DMS 273 treated with DMSO at 0.1 percent for 48 hours (cell line): ENCODE results near the gene PAF1.
A peak's percentile ranks its signal among the peaks of the same experiment; 100 is the strongest.

Experiments
- DNase-seq: peaks from one replicate; lab custom pipeline; 2025; lab: John Stamatoyannopoulos, UW

The PAF1 gene

GRCh38 chr19:39390751-39391437, at the start of gene PAF1, which contains the start of gene MED29:
Gene PAF1, minus strand, starts transcription at chr19:39391106. Its CDS starts 242 bp downstream, at chr19:39390864.
Gene MED29, plus strand, starts transcription at chr19:39391378. Its CDS starts 45 bp downstream, at chr19:39391423.
- DNase-seq = peak; percentile 99

DNA sequence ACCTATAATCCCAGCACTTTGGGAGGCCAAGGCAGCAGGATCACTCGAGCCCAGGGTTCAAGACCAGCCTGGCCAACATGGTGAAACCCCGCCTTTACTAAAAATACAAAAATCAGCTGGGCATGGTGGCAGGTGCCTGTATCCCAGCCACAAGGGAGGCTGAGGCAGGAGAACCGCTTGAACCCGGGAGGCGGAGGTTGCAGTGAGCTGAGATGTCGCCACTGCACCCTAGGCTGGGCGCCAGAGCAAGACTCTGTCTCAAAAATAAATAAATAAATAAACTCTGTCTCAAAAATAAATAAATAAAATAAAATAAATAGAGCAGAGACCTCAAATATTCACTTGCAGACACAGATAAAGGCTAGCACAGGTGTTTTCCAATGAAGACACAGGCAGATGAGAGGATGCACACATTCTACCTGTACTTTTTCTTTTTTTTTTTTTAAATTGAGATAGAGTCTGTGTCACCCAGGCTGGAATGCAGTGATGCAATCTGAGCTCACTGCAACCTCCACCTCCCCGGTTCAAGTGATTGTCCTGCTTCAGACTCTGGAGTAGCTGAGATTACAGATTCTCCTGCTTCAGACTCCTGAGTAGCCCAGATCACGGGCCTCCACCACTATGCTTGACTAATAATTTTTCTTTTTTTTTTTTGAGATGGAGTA, 47.5 kb upstream of the PAF1 start:
- no peak for DNase-seq

DNA sequence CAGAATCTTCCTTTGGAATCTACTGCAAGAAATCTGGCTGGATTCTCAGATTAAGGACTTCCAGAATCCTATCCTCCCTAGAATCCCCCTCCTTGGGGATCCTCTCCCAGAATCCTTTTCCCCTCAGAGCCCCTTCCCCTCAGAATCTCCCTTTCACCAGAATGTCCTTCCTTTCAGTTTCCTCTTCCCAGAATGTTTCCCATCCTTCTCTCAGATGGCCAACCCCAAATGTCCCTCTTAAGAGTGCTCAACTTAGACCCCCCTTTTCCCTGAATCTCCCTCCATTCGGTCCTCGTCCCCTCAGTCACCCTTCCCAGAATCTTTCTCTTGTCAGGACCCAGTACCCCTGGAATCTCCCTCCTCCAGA, 45.4 kb upstream of the PAF1 start:
- DNase-seq = no peak

DNA sequence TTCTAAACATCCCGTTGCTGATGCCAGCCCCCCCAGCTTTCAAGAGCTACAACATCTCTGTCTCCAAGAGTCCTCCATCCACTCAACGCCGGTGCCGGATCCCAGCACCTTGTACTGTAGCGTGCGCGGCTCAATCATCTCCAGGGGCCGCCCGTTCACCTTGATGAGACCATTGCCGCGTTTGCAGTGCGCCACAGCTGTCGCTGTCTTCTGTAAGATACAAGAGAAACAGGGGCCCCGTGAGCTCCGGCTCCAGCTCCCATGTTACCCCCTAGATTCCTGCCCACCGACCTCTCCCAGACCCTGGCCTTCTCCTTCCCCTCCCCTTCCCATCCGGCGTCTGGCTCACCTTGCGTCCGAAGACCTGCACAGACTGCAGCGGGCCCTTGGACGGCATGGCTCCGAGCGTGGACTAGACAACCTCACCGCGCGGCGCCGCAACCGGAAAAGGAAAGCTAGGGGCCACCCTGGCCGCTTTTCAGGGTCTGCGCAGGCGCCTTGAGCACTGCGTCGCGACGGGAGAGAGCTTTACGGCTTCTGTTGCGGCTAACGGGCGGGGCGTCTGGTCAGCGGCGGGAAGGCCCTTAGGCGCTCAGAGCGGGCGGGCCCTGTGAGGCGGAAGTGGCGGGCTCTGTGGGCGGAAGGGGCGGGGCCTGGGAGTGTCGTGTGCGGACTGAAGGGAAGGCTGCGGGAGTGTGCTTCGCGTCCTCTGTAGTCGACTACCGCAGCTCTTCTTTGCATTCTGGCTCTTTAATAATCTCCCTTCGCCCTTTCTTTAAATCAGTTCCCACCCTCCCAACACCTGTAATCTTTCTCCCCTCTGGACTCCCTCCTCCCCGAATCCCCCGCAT, 44.8 kb upstream of the PAF1 start, which contains the start of gene RPS16:
Gene RPS16, minus strand, starts transcription at position 451 of the 851 bp plus-strand sequence. Its CDS starts 54 bp downstream, at position 397.
- DNase-seq = peak; percentile 93

DNA sequence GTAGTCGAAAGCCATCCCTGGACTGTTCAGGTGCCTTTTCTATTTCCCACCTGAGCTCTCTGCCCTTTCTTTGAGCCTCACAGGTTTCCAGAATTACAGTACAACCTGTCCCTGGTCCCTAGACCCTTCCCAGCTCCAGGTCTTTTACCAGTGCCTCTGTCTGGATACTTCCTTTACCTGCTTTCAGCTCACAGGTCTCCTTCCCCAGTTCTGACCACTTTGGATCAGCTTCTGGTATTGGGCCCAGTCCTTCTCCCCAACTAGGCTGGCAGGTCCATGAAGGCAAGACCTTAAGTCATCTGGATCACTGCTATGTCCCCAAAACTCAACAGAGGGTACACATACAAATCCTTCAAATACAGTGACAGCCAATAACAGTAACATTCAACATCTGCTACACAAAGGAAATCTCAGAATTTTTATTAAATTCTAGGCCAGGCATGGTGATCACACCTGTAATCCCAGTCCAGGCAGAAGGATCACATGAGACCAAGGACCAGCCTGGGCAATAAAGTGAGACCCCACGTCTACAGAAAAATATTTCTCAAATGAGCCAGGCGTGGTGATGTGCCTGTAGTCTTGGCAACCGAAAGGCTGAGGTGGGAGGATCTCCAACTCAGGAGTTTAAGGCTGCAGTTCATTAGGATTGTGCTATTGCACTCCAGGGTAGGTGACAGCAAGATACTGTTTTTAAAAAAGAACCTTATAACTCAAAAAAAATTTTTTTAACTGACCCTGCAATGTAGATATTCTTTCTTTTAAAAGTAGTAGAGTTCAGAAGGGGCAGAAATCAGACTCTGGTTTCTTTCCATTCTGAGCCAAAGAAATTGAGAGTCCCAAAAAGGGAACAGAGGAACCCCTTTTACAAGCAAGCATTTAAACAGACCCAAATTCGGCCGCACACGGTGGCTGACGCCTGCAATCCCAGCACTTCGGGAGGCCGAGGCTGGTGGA, 43.5 kb upstream of the PAF1 start:
- DNase-seq = no peak

DNA sequence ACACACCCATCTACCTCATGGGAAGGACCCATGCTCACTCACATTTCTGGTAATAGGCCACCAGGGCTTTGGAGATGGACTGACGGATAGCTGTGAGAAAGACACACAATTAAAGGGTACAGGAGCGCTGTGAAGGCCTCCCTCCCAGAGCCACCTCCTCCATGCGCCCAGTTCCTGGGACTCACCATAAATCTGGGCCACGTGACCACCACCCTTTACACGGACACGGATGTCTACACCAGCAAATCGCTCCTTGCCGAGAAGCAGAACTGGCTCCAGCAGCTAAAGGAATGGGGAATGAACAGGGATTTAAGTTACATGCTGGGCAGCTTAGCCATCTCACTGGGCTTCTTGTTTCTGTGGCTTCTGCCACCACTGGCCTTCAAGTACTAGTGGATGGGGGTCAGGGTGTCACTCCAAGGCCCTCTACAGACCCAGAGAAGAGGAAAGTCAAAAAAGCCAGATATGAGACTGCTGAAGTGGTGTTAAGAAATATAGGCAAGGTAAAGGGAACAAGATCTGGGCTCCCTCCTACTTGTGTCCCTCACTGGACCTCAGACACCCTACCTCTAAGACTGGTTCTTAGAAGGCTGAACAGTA, 42.7 kb upstream of the PAF1 start:
- no peak for DNase-seq

- no peak for DNase-seq
Measured at GRCh38 chr19:39432677-39433025, 41.7 kb upstream of the PAF1 start.

DNA sequence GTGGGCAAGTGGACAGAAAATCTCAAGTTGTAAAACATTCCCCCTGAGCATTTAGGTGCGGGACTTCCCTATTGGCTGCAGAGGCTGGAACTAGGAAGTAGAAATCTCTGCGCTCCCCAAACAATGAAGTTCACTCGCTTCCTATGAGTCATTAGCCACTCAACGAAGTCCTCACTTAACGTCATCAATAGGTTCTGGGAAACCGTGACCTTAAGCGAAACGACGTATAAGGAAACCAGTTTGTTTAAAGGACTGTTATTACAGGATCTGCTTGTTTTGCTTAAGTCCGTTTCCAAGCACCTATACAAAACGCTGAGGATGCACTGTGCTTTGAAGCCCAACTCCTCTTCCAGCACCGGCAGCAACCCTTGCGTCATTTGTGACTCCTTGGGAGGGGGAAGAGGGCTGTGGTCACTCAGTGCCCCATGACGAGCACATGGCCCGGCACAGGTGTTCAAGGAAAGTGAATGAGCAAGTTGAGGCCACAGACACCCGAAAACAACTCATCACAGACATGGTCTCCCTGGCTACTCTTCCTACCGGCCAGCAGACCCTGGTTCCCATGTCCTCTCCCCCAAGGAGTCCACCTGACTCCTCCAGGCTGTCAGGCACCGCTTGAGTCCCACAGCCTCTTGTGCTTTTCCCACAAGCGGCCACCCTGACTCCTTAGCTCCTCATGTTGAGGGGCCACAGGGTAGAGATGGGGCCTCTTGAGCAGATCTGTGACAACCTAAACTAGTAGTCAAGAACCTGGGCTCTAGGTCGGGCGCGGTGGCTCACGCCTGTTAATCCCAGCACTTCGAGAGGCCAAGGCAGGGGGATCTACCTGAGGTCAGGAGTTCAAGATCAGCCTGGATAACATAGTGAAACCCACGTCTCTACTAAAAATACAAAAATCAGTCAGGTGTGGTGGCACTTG, 40.0 kb upstream of the PAF1 start:
- DNase-seq = no peak

DNA sequence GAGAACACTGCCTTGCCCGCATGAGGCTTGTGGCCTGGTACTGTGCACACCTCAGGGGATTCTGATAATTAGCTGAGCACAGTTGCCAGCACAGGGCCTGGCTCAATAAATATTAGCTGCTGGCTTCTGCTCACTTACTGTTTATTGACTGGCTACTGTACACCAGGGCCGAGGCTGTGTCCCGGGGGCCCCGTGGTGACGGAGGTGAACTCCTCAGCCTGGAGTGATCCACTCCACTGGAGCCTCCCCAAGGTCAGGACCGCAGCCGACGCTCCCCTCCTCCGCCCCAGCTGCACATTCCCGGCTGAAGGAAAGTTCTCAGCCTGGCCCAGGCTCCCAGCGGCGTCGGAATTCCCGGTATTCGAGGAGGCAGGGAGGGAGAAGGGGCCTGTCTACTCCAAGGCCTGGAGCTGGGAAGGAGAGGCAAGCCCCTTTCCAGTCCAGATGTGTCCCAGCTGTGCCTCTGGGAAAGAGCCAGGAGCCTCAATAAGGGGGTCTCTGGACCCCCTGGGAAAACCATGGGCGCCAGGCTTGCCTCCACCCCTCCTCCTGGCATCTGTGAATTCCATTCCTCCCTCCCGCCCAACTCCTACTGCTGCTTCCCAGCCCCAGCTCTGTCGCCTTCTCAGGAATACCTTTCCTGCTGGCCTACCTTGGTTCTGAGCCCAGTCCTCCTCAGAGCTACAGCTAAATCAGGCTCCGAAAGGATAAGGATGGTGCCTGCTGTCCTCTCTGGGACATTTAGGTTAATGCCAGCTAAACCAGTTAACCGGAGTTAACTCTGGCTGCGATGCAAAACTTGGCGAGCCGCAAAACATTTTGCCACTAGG, 37.6 kb upstream of the PAF1 start:
- no peak for DNase-seq

GRCh38 chr19:39427707-39428106, 36.8 kb upstream of the PAF1 start:
- DNase-seq = no peak

GRCh38 chr19:39426170-39426569, 35.3 kb upstream of the PAF1 start:
- no peak for DNase-seq

GRCh38 chr19:39425744-39426143, 34.8 kb upstream of the PAF1 start:
- no peak for DNase-seq

- DNase-seq = no peak
Measured at GRCh38 chr19:39424934-39425333, 34.0 kb upstream of the PAF1 start.

GRCh38 chr19:39423258-39424086, 32.6 kb upstream of the PAF1 start:
- no peak for DNase-seq

- no peak for DNase-seq
Measured at GRCh38 chr19:39422020-39422419, 31.1 kb upstream of the PAF1 start.

DNA sequence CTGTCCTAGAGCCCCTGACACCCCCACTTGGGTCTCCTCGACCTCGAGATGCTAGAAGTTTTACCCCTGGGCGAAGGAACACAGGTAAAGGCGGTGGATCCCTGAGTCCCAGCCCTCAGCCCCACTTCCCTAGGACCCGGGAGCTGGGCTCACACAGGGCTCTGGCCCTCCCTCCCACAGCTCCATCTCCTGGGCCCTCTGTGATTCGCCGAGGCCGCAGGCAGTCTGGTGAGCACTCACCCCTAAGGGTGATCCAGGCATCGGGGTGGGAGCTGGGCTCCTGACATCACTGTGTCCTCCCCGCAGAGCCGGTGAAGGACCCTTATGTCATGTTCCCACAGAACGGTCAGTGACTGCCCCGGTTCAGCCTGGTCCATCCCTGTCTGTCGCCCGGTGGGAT, 29.9 kb upstream of the PAF1 start:
- DNase-seq = no peak

- DNase-seq = no peak
Measured at GRCh38 chr19:39419003-39419402, 28.1 kb upstream of the PAF1 start.

- no peak for DNase-seq
Measured at GRCh38 chr19:39417463-39418181, 26.7 kb upstream of the PAF1 start.
